Right cardiac atrium (tissue), 5 donors: ENCODE measurements around the gene AHCYL2. TPM values are rescaled to one million over a fixed set of nuclear protein-coding genes. Genes with fewer than 3 reads are reported as not detected.
"Not testable (repeated sequence)": the region's sequence is repeated elsewhere in the genome, so short reads cannot be mapped to it uniquely, and the experiment has no call there.

Experiments
- ATAC-seq, 2 donors: fragments of 200-7000 bp; cut with Tn5 transposase; one replicate each; pipeline versions ENCODE4 v1.8.0 to v1.9.1; 2020; ENCODE audit warnings: moderate library complexity in 2 of 2, mild to moderate bottlenecking in 1 of 2
- DNase-seq, 3 donors: peaks; one replicate each; pipeline ENCODE4 v3.0.0-alpha.2; 2020
- H3K27ac ChIP-seq: one replicate; pipeline ENCODE4 v1.5.1; 2013; ENCODE audit warnings: mild to moderate bottlenecking, low read length, control low read depth, moderate library complexity
- H3K27me3 ChIP-seq: one replicate; pipeline ENCODE4 v1.6.1; 2013; ENCODE audit not compliant: control insufficient read depth, insufficient read depth
- H3K4me1 ChIP-seq: one replicate; pipeline ENCODE4 v1.6.1; 2013; ENCODE audit warnings: low read length; ENCODE audit not compliant: control insufficient read depth, insufficient read depth
- H3K4me3 ChIP-seq: one replicate; pipeline ENCODE4 v1.5.1; 2013; ENCODE audit warnings: low read length, control low read depth
- H3K9me3 ChIP-seq: one replicate; pipeline ENCODE4 v1.6.1; 2013; ENCODE audit warnings: low read length; ENCODE audit not compliant: control insufficient read depth
- WGBS: extraction: QIAGEN DNeasy Blood & Tissue Kit; methylation state at CpG from one replicate; pipeline ENCODE4 v1.1.7; 2013; 5-methylcytosine and 5-hydroxymethylcytosine counted together
- intact Hi-C, 4 donors: fragments of 100-400 bp; cut with DNase I; formaldehyde crosslinking; loops; one replicate each; pipeline versions ENCODE4 v1.11.0 to v1.14.0; 2022 to 2023
- polyA plus RNA-seq: library from polyadenylated mRNA; stranded (reverse); fragments of 200-250 nt; gene quantifications from one replicate; pipeline ENCODE4 v1.2.3, GENCODE V29; 2013
- total RNA-seq, 4 donors: library from RNA; stranded (reverse); fragmentation: NEBNext Ultra II Directional; extraction: Animal tissue kit (Norgen Biotek cat#: 25700); gene quantifications; one replicate each; pipeline ENCODE4 v1.2.1, GENCODE V29; 2021
- donor health status: healthy with polysubstance abuse.
- donor health status: DM: no; HTN: yes; CAD: no.
- donor health status: DM: no; HTN: no; CAD: no.
- donor health status: DM: no; HTN: yes; CAD: no; lungs with severe emphysema.
- donor health status: DM: yes; HTN: yes; CAD: no.

Gene AHCYL2
- total and polyA plus RNA-seq, 5 donors = 1.8 to 8.8 (median 7.1) TPM

DNA sequence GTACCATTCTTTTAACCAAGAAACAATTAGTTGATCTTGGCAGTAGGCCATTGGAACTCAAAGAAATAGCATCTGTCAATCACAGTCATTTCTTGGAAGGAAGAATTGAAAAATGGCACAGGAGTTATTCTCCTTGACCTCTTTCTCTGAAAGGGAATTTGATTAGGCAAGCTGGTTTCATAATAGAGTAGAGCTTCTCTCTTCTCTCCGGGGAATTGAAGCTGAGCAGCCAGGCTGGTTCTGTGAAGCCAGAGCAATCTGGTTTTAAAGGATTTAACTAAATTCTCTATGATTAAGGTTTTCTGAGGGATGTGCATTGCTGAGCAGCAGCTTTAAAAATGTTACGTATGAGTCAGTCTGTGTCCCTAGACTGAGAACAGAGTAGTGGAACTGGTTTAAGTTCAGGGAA, 70.2 kb downstream of the AHCYL2 start:
- 63% methylated on average over 2 of the region's 2 CpGs for WGBS
- Histone ChIP-seq H3K9me3 (no peaks in the 10 kb centered on the region), H3K27me3 (no peaks in the 10 kb centered on the region), H3K27ac (no peak overlapping the region), H3K4me1 (no peaks in the 10 kb centered on the region), H3K4me3 (no peak overlapping the region)
- DNase-seq (peak in 1 of 3 donors; percentile 18), ATAC-seq (peak; percentile 59 to 61)
- intact Hi-C loops = loop anchor here (5.0 to 10.0 kb wide), 4 partner anchors 68 to 78 kb away; partner anchors contain the start of gene AHCYL2 (in 2 of the 4)

DNA sequence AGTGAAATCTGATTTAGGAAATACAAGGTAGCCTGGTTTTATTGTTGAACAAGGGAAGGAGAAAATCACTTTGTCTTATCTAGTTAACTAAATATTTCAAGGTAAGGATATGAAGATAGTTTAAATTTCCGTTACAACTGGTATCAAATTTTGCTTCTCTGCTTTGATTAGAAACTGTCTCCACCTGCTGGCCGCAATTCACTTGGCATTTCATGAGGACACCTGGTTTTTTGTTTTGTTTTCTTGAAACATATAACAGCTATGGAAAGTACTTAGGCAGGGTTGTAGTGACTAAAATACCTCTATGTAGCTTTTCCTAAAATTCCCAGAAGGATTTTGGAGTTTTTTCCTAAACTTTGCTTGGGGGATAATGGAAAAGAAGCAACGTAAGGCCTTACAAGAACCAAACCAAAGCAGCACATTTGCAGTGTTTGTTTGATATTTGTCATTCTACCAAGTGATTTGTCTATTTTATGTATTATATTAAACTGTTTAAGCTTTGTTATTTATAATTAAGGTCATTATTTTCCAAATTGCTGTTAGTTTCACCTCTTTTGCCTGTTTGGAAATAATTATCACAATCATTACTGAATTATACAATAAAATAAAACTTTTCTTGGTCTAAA, 73.6 kb downstream of the AHCYL2 start:
- Histone ChIP-seq H3K4me3 (no peak overlapping the region), H3K9me3 (no peaks in the 10 kb centered on the region), H3K27ac (no peak overlapping the region), H3K4me1 (no peaks in the 10 kb centered on the region), H3K27me3 (no peaks in the 10 kb centered on the region)
- intact Hi-C loops = loop anchor here (5.0 to 10.0 kb wide), 4 partner anchors 71 to 81 kb away; partner anchors contain the start of gene AHCYL2 (in 2 of the 4)
- 35% methylated on average over 3 of the region's 3 CpGs for WGBS
- DNase-seq (peak in 2 of 3 donors; percentile 31 to 76), ATAC-seq (no peak)

DNA sequence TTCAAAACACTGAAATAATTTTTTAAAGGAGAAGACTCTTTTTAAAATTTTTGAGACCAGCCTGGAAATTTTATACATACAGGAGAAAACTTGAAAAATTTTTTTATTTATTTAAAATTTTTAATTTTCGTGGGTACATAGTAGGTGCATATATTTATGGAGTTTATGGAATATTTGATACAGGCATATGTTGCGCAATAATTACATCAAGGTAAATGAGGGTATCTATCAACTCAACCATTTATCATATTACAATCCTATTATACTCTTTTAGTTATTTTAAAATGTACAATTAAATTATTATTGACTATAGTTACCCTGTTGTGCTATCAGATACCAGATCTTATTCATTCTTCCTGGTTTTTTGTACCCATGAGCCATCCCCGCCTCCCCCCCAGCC, 75.1 kb downstream of the AHCYL2 start:
- H3K27ac ChIP-seq = no peak overlapping the region
- intact Hi-C loops = loop anchor here (5.0 to 10.0 kb wide), 4 partner anchors 73 to 83 kb away; partner anchors contain the start of gene AHCYL2 (in 2 of the 4)
- H3K9me3 ChIP-seq = no peaks in the 10 kb centered on the region
- 98% methylated on average over 3 of the region's 3 CpGs for WGBS
- DNase-seq (no peak), ATAC-seq (no peak)
- H3K4me3 ChIP-seq = no peak overlapping the region
- no peaks in the 10 kb centered on the region for H3K4me1 ChIP-seq
- no peaks in the 10 kb centered on the region for H3K27me3 ChIP-seq

DNA sequence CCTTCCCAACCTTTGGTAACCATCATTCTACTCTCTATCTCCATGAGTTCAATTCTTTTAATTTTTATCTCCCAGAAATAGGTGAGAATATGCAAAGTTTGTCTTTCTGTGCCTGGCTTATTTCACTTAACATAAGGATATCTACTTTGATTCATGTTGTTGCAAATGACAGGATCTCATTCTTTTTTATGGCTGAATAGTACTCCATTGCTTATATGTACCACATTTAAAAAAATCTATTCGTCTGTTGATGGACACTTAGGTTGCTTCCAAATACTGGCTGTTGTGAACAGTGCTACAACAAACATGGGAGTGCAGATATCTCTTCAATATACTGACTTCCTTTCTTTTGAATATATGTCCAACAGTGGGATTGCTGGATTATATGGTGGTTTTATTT, 75.5 kb downstream of the AHCYL2 start:
- DNase-seq, H3K27ac ChIP-seq, H3K9me3 ChIP-seq, H3K4me3 ChIP-seq, ATAC-seq, H3K4me1 ChIP-seq, H3K27me3 ChIP-seq, intact Hi-C loops: not testable (repeated sequence)
- WGBS = 97% methylated on average over 1 of the region's 1 CpG

DNA sequence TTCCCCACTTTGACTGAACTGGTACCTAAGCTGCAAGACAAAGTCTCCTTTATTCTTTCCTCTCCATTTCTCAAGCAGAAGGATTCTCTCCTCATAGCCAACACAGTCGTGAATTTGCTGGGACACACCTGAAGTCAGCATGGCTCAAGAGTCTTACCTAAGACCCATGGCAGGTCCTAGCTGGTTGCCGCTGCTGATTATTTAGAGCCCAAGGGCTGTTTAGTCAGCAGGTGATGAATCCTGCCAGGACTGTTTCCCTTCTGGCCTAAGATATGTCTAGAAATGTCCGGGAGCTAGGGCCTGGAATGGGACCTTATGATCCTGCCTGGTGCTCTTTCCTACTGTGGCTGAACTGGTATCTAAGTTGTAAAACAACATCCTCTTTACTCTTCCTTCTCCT, 82.8 kb downstream of the AHCYL2 start:
- WGBS = 87% methylated on average over 3 of the region's 3 CpGs
- ATAC-seq (no peak), DNase-seq (no peak)
- Histone ChIP-seq H3K27ac (peak overlapping the region; percentile 19), H3K4me3 (no peak overlapping the region), H3K27me3 (no peaks in the 10 kb centered on the region), H3K4me1 (peaks cover 5% of the 10 kb centered on the region), H3K9me3 (no peaks in the 10 kb centered on the region)
- intact Hi-C loops = no loop called here

DNA sequence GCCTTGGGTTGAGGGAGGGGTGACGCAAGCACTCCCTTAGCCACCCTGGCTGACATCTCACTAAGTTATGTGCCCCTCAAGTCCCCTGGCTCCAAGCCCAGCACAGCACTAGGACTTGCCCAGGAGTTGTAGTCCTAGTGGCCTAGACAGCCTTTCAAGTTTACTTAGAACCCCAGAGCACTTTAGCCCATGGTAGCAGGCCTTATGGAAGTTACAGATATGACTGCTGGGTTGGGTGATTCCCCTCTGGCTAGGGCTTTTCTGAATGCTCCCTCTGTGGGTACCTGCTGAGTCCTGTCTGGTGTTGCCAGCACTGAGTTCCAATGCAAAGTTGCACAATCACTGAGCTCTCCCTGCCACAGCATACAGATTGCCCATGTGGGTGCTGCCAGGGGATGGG, 83.2 kb downstream of the AHCYL2 start:
- no peak overlapping the region for H3K4me3 ChIP-seq
- H3K27ac ChIP-seq = peak overlapping the region; percentile 19
- ATAC-seq = peak; percentile 51 to 81
- H3K9me3 ChIP-seq = no peaks in the 10 kb centered on the region
- no peaks in the 10 kb centered on the region for H3K27me3 ChIP-seq
- WGBS = 82% methylated on average over 1 of the region's 1 CpG
- peak in 2 of 3 donors; percentile 17 to 64 for DNase-seq
- intact Hi-C loops = no loop called here
- H3K4me1 ChIP-seq = peaks cover 5% of the 10 kb centered on the region

DNA sequence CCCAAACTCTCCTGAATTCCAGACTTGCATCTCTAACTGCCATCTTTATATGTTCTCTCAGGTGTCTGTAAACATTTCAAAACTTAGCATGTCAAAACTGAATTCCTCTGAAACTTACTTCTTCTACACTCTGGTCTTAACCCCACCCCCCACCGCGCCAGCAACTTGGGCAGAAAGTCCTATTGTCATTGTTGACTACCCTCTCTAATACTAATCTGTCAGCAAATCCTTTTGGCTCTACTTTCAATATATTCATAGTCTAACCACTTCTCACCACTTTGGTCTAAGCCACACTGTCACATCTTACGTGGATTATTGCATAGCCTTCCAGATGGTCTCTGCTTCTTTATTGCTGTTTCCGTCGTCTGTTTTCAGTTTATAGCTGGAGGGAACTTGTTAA, 86.6 kb downstream of the AHCYL2 start:
- Histone ChIP-seq H3K27ac (no peak overlapping the region), H3K9me3 (no peaks in the 10 kb centered on the region), H3K27me3 (no peaks in the 10 kb centered on the region), H3K4me1 (peaks cover 5% of the 10 kb centered on the region), H3K4me3 (no peak overlapping the region)
- WGBS = 94% methylated on average over 5 of the region's 5 CpGs
- ATAC-seq (no peak), DNase-seq (no peak)
- intact Hi-C loops = no loop called here

DNA sequence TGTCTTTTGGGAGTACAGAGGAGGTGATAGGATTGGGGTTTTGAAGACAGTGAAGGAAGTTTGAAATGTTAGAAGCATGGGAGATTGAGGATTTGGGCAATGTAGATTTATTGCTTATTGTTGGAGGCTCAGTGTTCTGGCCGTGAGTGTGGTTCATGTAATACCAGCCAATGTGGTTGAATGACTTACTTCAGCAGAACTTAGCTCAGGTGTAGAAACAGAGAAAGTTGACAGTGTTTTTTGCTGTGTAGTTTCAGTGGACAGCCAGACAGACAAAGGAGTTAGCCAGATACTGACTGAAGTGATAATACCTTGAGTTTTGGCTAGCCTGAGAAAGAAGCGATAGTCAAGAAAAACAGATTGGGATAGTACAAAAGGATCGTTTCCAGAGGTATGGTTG, 88.5 kb downstream of the AHCYL2 start:
- H3K9me3 ChIP-seq = no peaks in the 10 kb centered on the region
- no peak overlapping the region for H3K27ac ChIP-seq
- no peak for DNase-seq
- no peak for ATAC-seq
- H3K27me3 ChIP-seq = no peaks in the 10 kb centered on the region
- H3K4me3 ChIP-seq = no peak overlapping the region
- H3K4me1 ChIP-seq = peaks cover under 1% of the 10 kb centered on the region
- WGBS = 94% methylated on average over 3 of the region's 3 CpGs
- intact Hi-C loops = no loop called here

DNA sequence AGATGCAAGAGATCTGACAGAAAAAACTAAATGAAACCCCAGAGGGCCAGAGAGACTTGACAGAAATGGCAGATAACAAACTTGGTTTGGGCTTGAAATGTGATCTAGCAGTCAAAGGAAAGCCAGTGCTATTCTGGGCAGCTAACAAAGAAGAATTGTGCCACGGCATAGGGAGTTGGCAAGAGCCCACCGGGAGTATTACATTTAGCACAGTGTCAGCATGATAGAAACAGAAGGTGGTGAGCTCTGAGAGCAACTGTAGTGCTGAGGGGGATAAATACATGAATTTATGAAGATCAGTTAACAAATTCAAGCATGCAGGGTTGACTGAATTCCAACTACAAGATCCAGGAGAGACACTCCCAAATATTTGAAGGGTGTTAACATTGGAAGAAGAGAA, 91.1 kb downstream of the AHCYL2 start:
- Histone ChIP-seq H3K4me3 (no peak overlapping the region), H3K9me3 (no peaks in the 10 kb centered on the region), H3K27me3 (no peaks in the 10 kb centered on the region), H3K4me1 (no peaks in the 10 kb centered on the region), H3K27ac (peak overlapping the region; percentile 45)
- ATAC-seq = peak; percentile 84 to 91
- 34% methylated on average over 2 of the region's 2 CpGs for WGBS
- peak; percentile 32 to 65 (median 49) for DNase-seq
- intact Hi-C loops = no loop called here

DNA sequence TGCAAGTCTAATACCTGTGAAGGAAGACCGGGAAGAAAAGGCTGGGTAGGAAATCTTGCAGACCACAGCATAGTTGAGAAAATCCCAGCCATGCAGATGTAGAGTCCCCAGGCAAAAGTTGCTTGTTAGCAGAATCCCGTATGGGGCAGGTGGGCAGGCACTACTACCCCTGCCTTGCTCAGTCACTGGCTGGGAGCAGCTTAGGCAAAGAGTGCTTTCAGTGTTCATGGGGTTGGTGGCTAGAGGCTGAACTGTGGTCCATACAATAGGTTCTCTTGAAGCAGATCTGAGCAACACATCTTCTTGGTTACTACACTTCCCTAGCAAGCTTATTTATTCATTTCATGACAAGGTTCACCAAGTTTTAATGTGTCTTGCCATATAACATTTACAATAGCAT, 92.6 kb downstream of the AHCYL2 start:
- H3K4me1 ChIP-seq = no peaks in the 10 kb centered on the region
- intact Hi-C loops = no loop called here
- 88% methylated on average over 2 of the region's 2 CpGs for WGBS
- DNase-seq (no peak), ATAC-seq (no peak)
- no peaks in the 10 kb centered on the region for H3K27me3 ChIP-seq
- H3K9me3 ChIP-seq = no peaks in the 10 kb centered on the region
- no peak overlapping the region for H3K4me3 ChIP-seq
- H3K27ac ChIP-seq = no peak overlapping the region

DNA sequence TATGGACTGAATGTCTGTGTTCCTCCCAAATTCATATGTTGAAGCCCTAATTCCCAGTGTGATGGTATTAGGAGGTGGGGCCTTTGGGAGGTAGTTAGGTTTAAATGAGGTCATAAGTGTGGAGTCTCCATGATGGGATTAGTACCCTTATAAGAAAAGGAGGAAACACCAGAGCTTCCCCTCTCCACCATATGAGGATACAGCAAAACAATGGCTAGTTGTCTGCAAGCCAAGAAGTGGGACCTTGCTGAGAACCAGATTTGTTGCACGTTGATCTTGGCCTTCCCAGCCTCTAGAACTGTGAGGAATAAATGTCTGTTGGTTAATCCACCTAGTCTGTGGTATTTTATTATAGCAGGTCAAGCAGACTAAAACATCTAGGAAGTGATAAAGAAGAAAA, 102.2 kb downstream of the AHCYL2 start:
- intact Hi-C loops = no loop called here
- Histone ChIP-seq H3K27ac (no peak overlapping the region), H3K9me3 (no peaks in the 10 kb centered on the region), H3K27me3 (no peaks in the 10 kb centered on the region), H3K4me3 (no peak overlapping the region), H3K4me1 (no peaks in the 10 kb centered on the region)
- ATAC-seq (no peak), DNase-seq (no peak)
- WGBS = 62% methylated on average over 1 of the region's 1 CpG
